Left ventricle myocardium inferior (tissue), 1 donor: ENCODE data around the gene C4orf36. TPM values are rescaled to one million over a fixed set of nuclear protein-coding genes. Genes with fewer than 3 reads are reported as not detected.

Experiments
- DNase-seq: peaks from one replicate; pipeline ENCODE4 v3.0.0-alpha.2; 2020
- H3K27ac ChIP-seq: fragments of 200-600 bp; replicated peaks from 2 replicates; pipeline ENCODE4 v1.8.0; 2021
- H3K27me3 ChIP-seq: fragments of 200-600 bp; 2 replicates; pipeline ENCODE4 v1.8.0; 2021; ENCODE audit warnings: low read depth
- H3K36me3 ChIP-seq: fragments of 200-600 bp; 2 replicates; pipeline ENCODE4 v1.8.0; 2021
- H3K4me1 ChIP-seq: fragments of 200-600 bp; 2 replicates; pipeline ENCODE4 v1.8.0; 2021
- H3K4me3 ChIP-seq: fragments of 200-600 bp; 2 replicates; pipeline ENCODE4 v1.8.0; 2021; ENCODE audit warnings: mild to moderate bottlenecking, moderate library complexity
- H3K9me3 ChIP-seq: fragments of 200-600 bp; replicated peaks from 2 replicates; pipeline ENCODE4 v1.8.0; 2021
- CTCF ChIP-seq: fragments of 200-600 bp; IDR thresholded peaks from 2 replicates; pipeline ENCODE4 v1.8.0; 2021; ENCODE audit warnings: antibody characterized with exemption, mild to moderate bottlenecking, borderline replicate concordance
- intact Hi-C: fragments of 100-400 bp; cut with micrococcal nuclease; formaldehyde crosslinking; loops from one replicate; pipeline ENCODE4 v1.11.0; 2022
- total RNA-seq: library from RNA; stranded (reverse); fragmentation: NEBNext Ultra II Directional; extraction: Animal tissue kit (Norgen Biotek cat#: 25700); gene quantifications from one replicate; pipeline ENCODE4 v1.2.1, GENCODE V29; 2021
- donor health status: DM: no; HTN: yes; CAD: no; lungs with severe emphysema.

The C4orf36 gene
- total RNA-seq, 1 donor from 2014 or later: 0.96 TPM

GRCh38 chr4:86909546-86910295 lies 17.5 kb upstream of the C4orf36 start:
- TF ChIP-seq CTCF: no peak
- no peak for DNase-seq
- peaks cover 19% of the 10 kb centered on the region for H3K4me1 ChIP-seq
- no peak overlapping the region for H3K27ac ChIP-seq
- no peaks in the 10 kb centered on the region for H3K27me3 ChIP-seq
- peaks cover 4% of the 10 kb centered on the region for H3K36me3 ChIP-seq
- H3K9me3 ChIP-seq: no peaks in the 10 kb centered on the region
- H3K4me3 ChIP-seq: no peak overlapping the region
- intact Hi-C loops: no loop called here

- intact Hi-C loops: no loop called here
- peak overlapping the region; percentile 47 for H3K27ac ChIP-seq
- DNase-seq: no peak
- no peaks in the 10 kb centered on the region for H3K36me3 ChIP-seq
- no peaks in the 10 kb centered on the region for H3K27me3 ChIP-seq
- peaks cover 27% of the 10 kb centered on the region for H3K4me1 ChIP-seq
- no peak for TF ChIP-seq CTCF
- H3K4me3 ChIP-seq: peak overlapping the region; percentile 15
- H3K9me3 ChIP-seq: no peaks in the 10 kb centered on the region
Observed at GRCh38 chr4:86908251-86908657, 16.0 kb upstream of the C4orf36 start.

GRCh38 chr4:86901864-86902263 lies 9.6 kb upstream of the C4orf36 start:
- H3K27me3 ChIP-seq: no peaks in the 10 kb centered on the region
- H3K4me3 ChIP-seq: no peak overlapping the region
- H3K4me1 ChIP-seq: peaks cover 8% of the 10 kb centered on the region
- intact Hi-C loops: no loop called here
- no peak overlapping the region for H3K27ac ChIP-seq
- no peak for TF ChIP-seq CTCF
- no peak for DNase-seq
- H3K9me3 ChIP-seq: no peaks in the 10 kb centered on the region
- no peaks in the 10 kb centered on the region for H3K36me3 ChIP-seq

- intact Hi-C loops: loop anchor here (5.0 kb wide), 1 partner anchor 401 kb away; no protein-coding TSS in a partner anchor
Observed at GRCh38 chr4:86898562-86898961, 6.3 kb upstream of the C4orf36 start.

GRCh38 chr4:86896596-86896995 lies 4.4 kb upstream of the C4orf36 start:
- H3K4me1 ChIP-seq: peaks cover 15% of the 10 kb centered on the region

More at GRCh38 chr4:86898562-86898961, 6.3 kb upstream of the C4orf36 start:
- Histone ChIP-seq H3K4me3 (no peak overlapping the region), H3K27ac (no peak overlapping the region), H3K27me3 (no peaks in the 10 kb centered on the region), H3K36me3 (no peaks in the 10 kb centered on the region), H3K4me1 (no peaks in the 10 kb centered on the region), H3K9me3 (no peaks in the 10 kb centered on the region)
- no peak for DNase-seq
- TF ChIP-seq CTCF: peak; percentile 33

More at GRCh38 chr4:86896596-86896995, 4.4 kb upstream of the C4orf36 start:
- Histone ChIP-seq H3K36me3 (no peaks in the 10 kb centered on the region), H3K27me3 (no peaks in the 10 kb centered on the region), H3K9me3 (no peaks in the 10 kb centered on the region), H3K4me3 (no peak overlapping the region), H3K27ac (no peak overlapping the region)
- no peak for DNase-seq
- TF ChIP-seq CTCF: no peak
- intact Hi-C loops: loop anchor here (5.0 kb wide), 1 partner anchor 399 kb away; no protein-coding TSS in a partner anchor
